ENCODE results near the gene KIF26A. TPM values are rescaled to one million over a fixed set of nuclear protein-coding genes. Genes with fewer than 3 reads are reported as not detected.

Gene KIF26A
- total RNA-seq, 2 experiments from 2014 or later = 0.35 to 0.50 TPM

GRCh38 chr14:104119488-104120251 lies 18.7 kb upstream of the KIF26A start:
- no peak overlapping the region for H3K4me3 Mint-ChIP-seq
- H3K9me3 Mint-ChIP-seq = no peaks in the 10 kb centered on the region
- H3K4me1 Mint-ChIP-seq = no peaks in the 10 kb centered on the region
- no peaks in the 10 kb centered on the region for H3K36me3 Mint-ChIP-seq (ENCODE audit: low read depth)
- CTCF ChIA-PET = interaction anchor here (0.6 to 1.2 kb wide), 2 partner anchors 10 to 42 kb away, joined by 3 read pairs; no protein-coding TSS in a partner anchor
- no peak overlapping the region for H3K27ac Mint-ChIP-seq
- POLR2A ChIA-PET = no interaction called here
- peaks cover 42% of the 10 kb centered on the region for H3K27me3 Mint-ChIP-seq
- no peak for DNase-seq

GRCh38 chr14:104120281-104120741 lies 18.1 kb upstream of the KIF26A start:
- no peaks in the 10 kb centered on the region for H3K9me3 Mint-ChIP-seq

GRCh38 chr14:104121142-104121541 lies 17.2 kb upstream of the KIF26A start:
- DNase-seq = no peak
- CTCF ChIA-PET = no interaction called here
- Mint-ChIP-seq H3K9me3 (peaks cover under 1% of the 10 kb centered on the region), H3K27ac (no peak overlapping the region), H3K27me3 (peaks cover 39% of the 10 kb centered on the region), H3K4me3 (no peak overlapping the region), H3K4me1 (no peaks in the 10 kb centered on the region), H3K36me3 (ENCODE audit: low read depth) (no peaks in the 10 kb centered on the region)
- POLR2A ChIA-PET = no interaction called here

More at GRCh38 chr14:104120281-104120741, 18.1 kb upstream of the KIF26A start:
- CTCF ChIA-PET = interaction anchor here (1.2 kb wide), 1 partner anchor 43 kb away, joined by 3 read pairs; no protein-coding TSS in a partner anchor
- H3K27me3 Mint-ChIP-seq = peaks cover 46% of the 10 kb centered on the region
- no peaks in the 10 kb centered on the region for H3K36me3 Mint-ChIP-seq (ENCODE audit: low read depth)
- H3K4me3 Mint-ChIP-seq = no peak overlapping the region
- POLR2A ChIA-PET = no interaction called here
- no peak for DNase-seq
- no peak overlapping the region for H3K27ac Mint-ChIP-seq
- no peaks in the 10 kb centered on the region for H3K4me1 Mint-ChIP-seq

DNA sequence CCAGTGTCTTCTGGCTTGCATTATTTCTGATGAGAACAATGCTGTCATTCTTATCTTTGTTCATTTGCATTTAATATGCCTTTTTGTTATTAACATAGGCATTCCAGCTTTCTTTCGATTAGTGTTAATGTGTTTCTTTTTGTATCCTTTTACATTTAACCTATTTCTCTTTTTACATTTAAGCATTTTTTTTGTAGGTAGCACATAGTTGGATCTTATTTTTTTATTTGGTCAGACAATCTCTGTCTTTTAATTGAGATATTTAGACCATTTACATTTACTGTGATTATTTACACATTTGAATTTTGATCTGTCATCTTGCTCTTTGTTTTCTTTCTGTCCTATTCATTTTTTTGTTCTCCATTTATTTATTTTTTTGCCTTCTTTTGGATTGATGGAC lies 14.5 kb upstream of the KIF26A start:
- no peak for DNase-seq
- no peaks in the 10 kb centered on the region for H3K4me1 Mint-ChIP-seq
- peaks cover 2% of the 10 kb centered on the region for H3K9me3 Mint-ChIP-seq
- no peak overlapping the region for H3K27ac Mint-ChIP-seq
- peaks cover 32% of the 10 kb centered on the region for H3K27me3 Mint-ChIP-seq
- CTCF ChIA-PET = interaction anchor here (0.6 kb wide), 2 partner anchors 24 to 1074 kb away, joined by 3 read pairs; no protein-coding TSS in a partner anchor
- H3K36me3 Mint-ChIP-seq (ENCODE audit: low read depth) = no peaks in the 10 kb centered on the region
- POLR2A ChIA-PET = no interaction called here
- no peak overlapping the region for H3K4me3 Mint-ChIP-seq

GRCh38 chr14:104125011-104125410 lies 13.4 kb upstream of the KIF26A start:
- Mint-ChIP-seq H3K27me3 (peaks cover 23% of the 10 kb centered on the region), H3K36me3 (ENCODE audit: low read depth) (no peaks in the 10 kb centered on the region), H3K27ac (no peak overlapping the region), H3K4me3 (no peak overlapping the region), H3K9me3 (peaks cover 8% of the 10 kb centered on the region), H3K4me1 (no peaks in the 10 kb centered on the region)
- no peak for DNase-seq
- POLR2A ChIA-PET = no interaction called here
- CTCF ChIA-PET = no interaction called here

DNA sequence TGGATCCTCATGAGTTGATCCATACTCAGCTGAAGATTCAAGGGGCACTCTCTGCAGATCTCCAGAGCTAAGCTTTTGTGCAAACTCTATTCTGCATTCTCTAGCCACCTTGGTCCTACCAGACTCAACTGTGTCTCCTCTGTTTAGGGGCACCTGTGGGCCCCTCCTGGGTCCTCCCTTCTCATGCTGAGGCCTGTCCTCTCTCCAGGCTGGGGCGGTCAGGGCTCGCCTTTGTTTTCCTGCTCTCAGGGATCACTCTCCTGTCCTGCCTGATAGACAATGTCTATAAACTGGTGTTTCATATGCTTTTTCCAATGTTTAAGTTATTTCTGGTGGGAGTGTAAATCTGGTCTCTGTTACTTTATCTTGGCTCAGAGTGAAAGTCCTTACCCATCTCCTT lies 11.6 kb upstream of the KIF26A start:
- Mint-ChIP-seq H3K4me3 (no peak overlapping the region), H3K27ac (no peak overlapping the region), H3K9me3 (peaks cover 8% of the 10 kb centered on the region), H3K27me3 (peaks cover 11% of the 10 kb centered on the region), H3K36me3 (ENCODE audit: low read depth) (no peaks in the 10 kb centered on the region), H3K4me1 (no peaks in the 10 kb centered on the region)
- CTCF ChIA-PET = no interaction called here
- POLR2A ChIA-PET = no interaction called here
- DNase-seq = no peak

- Mint-ChIP-seq H3K27me3 (peaks cover 10% of the 10 kb centered on the region), H3K4me3 (no peak overlapping the region), H3K4me1 (no peaks in the 10 kb centered on the region), H3K9me3 (peaks cover 8% of the 10 kb centered on the region), H3K36me3 (ENCODE audit: low read depth) (no peaks in the 10 kb centered on the region), H3K27ac (no peak overlapping the region)
- ChIA-PET POLR2A (no interaction called here), CTCF (interaction anchor here (0.6 to 1.0 kb wide), 2 partner anchors 20 to 842 kb away, joined by 3 read pairs; no protein-coding TSS in a partner anchor)
- DNase-seq = no peak
Observed at GRCh38 chr14:104128981-104129380, 9.4 kb upstream of the KIF26A start.

- Mint-ChIP-seq H3K27ac (no peak overlapping the region), H3K36me3 (ENCODE audit: low read depth) (no peaks in the 10 kb centered on the region), H3K9me3 (peaks cover 8% of the 10 kb centered on the region), H3K4me1 (no peaks in the 10 kb centered on the region), H3K27me3 (peaks cover 12% of the 10 kb centered on the region), H3K4me3 (no peak overlapping the region)
- ChIA-PET CTCF (interaction anchor here (0.7 to 1.0 kb wide), 3 partner anchors 10 to 434 kb away, joined by 3 read pairs; no protein-coding TSS in a partner anchor), POLR2A (no interaction called here)
- no peak for DNase-seq
Observed at GRCh38 chr14:104129556-104129955, 8.8 kb upstream of the KIF26A start.

DNA sequence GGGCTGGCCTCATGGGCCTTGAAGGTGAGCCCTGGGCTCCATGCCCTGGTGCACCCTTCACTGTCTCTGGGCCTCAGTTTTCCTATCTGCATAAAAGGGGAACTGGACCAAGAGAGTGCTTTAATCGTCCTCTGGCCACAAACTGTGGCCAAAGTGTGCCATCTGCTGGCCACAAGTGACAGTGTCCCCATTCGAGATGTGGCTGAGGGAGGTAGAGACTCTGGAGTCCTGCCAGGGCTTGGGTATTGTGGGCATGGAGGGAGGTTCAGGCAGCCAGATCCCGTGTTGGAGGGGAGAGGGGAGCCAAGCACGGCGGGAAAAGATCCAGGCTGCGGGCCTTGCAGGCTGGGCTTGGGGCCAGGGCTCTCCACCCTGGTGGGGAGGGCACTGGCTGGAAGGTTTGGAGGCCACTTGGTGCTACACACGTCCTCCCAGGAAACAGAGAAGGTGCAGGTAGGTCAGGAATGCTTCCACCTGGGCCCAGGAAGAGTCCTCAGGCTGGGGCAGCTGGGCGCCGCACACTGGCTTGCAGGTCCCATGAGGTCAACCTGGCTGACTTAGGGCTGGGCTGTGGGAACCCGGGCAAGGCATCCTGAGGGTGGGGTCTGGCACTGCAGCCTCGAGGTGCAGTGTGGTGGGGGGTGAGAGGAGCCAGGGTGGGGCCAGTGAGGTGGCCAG lies 7.3 kb upstream of the KIF26A start:
- no peak for DNase-seq
- CTCF ChIA-PET = no interaction called here

GRCh38 chr14:104131968-104132732 lies 6.2 kb upstream of the KIF26A start:
- CTCF ChIA-PET = no interaction called here
- Mint-ChIP-seq H3K9me3 (peaks cover 6% of the 10 kb centered on the region), H3K4me3 (no peak overlapping the region), H3K27me3 (peaks cover 24% of the 10 kb centered on the region), H3K36me3 (ENCODE audit: low read depth) (no peaks in the 10 kb centered on the region), H3K4me1 (peaks cover 5% of the 10 kb centered on the region), H3K27ac (no peak overlapping the region)
- no peak for DNase-seq
- POLR2A ChIA-PET = no interaction called here

More for the DNA sequence above, 7.3 kb upstream of the KIF26A start:
- POLR2A ChIA-PET = no interaction called here
- Mint-ChIP-seq H3K27ac (no peak overlapping the region), H3K9me3 (peaks cover 8% of the 10 kb centered on the region), H3K27me3 (peaks cover 20% of the 10 kb centered on the region), H3K36me3 (ENCODE audit: low read depth) (no peaks in the 10 kb centered on the region), H3K4me1 (peaks cover 1% of the 10 kb centered on the region), H3K4me3 (no peak overlapping the region)

DNA sequence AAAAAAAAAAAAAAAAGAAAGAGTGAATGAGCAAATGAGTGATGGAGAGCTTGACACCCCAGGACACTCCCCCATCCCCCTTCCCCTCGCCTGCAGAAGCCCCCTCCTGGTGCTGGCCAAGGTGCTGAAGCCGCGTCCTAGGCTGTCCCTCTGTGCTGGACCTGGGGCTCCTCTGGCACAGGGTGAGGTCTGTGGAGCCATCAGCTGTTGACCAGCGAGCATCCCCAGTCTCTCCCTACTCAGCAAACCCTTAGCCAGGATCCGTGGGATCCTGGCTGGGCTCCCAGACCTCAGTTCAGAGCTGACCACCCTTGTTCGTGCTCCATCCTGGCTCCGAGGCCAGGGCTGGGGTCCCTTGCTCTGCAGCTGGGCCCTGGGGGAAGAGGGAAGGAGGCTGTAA lies 5.4 kb upstream of the KIF26A start:
- Mint-ChIP-seq H3K27me3 (peaks cover 26% of the 10 kb centered on the region), H3K27ac (no peak overlapping the region), H3K9me3 (peaks cover 6% of the 10 kb centered on the region), H3K4me1 (peaks cover 7% of the 10 kb centered on the region), H3K36me3 (ENCODE audit: low read depth) (no peaks in the 10 kb centered on the region), H3K4me3 (no peak overlapping the region)
- ChIA-PET POLR2A (no interaction called here), CTCF (interaction anchor here (0.6 to 0.9 kb wide), 2 partner anchors 55 to 422 kb away, joined by 3 read pairs; no protein-coding TSS in a partner anchor)
- no peak for DNase-seq

GRCh38 chr14:104133496-104133895 lies 4.9 kb upstream of the KIF26A start:
- no peak overlapping the region for H3K4me3 Mint-ChIP-seq
- H3K9me3 Mint-ChIP-seq = peaks cover 6% of the 10 kb centered on the region
- ChIA-PET CTCF (interaction anchor here (0.6 to 0.9 kb wide), 2 partner anchors 55 to 421 kb away, joined by 3 read pairs; no protein-coding TSS in a partner anchor), POLR2A (no interaction called here)
- no peak overlapping the region for H3K27ac Mint-ChIP-seq
- no peaks in the 10 kb centered on the region for H3K36me3 Mint-ChIP-seq (ENCODE audit: low read depth)
- peaks cover 7% of the 10 kb centered on the region for H3K4me1 Mint-ChIP-seq
- no peak for DNase-seq
- H3K27me3 Mint-ChIP-seq = peaks cover 26% of the 10 kb centered on the region

All from activated CD4-positive, alpha-beta T cell treated with anti-CD3 and anti-CD28 coated beads, Interleukin-2, amount 10 ng/mL, durations not matched to agents 7 days and 5 days (primary cell).